Left renal cortex interstitium (tissue), 4 donors: ENCODE results near the gene IFT43. TPM values are rescaled to one million over a fixed set of nuclear protein-coding genes. Genes with fewer than 3 reads are reported as not detected.

Experiments
- polyA plus RNA-seq, 4 donors: library from polyadenylated mRNA; unstranded; fragments of 120-200 nt; gene quantifications; one replicate each; pipeline ENCODE4 v1.2.1, GENCODE V29; 2013; ENCODE audit not compliant: insufficient read length in 4 of 4

The IFT43 gene
- polyA plus RNA-seq, 4 donors, result 44.6 to 50.3 (median 48.3) TPM

Other genes starting within 250 kb of the IFT43 start
- gene TGFB3, start 3.8 kb upstream of the IFT43 start, polyA plus RNA-seq, result 10 to 100 TPM; 13.3 to 20.6 (median 16.9) TPM
- 10 to 100 TPM; 27.7 to 43.1 (median 38.1) TPM for gene GPATCH2L, start 166.2 kb downstream of the IFT43 start, polyA plus RNA-seq